ENCODE data around the gene PDE8B.

Gene PDE8B

GRCh38 chr5:77390795-77391194, 180.3 kb downstream of the PDE8B start:
- Histone ChIP-seq H2AFZ (ENCODE audit: low read depth, low read length) (no peak overlapping the region), H3K4me1 (ENCODE audit: low read length) (peaks cover 5% of the 10 kb centered on the region), H3K9ac (ENCODE audit: low read length) (no peak overlapping the region), H3K4me3 (ENCODE audit: low read length) (no peak overlapping the region), H4K20me1 (ENCODE audit: insufficient read depth, low read length) (no peaks in the 10 kb centered on the region), H3K36me3 (replicated peaks; ENCODE audit: low read depth, low read length) (no peaks in the 10 kb centered on the region), H3K4me2 (ENCODE audit: low read length) (no peak overlapping the region), H3K27me3 (ENCODE audit: low read depth, low read length) (no peaks in the 10 kb centered on the region), H3K27ac (ENCODE audit: low read length) (no peak overlapping the region), H3K9me3 (ENCODE audit: insufficient read depth, low read length) (no peaks in the 10 kb centered on the region), H3K79me2 (ENCODE audit: low read length) (no peaks in the 10 kb centered on the region)
- TF ChIP-seq CTCF (IDR thresholded peaks at IDR 0.05; ENCODE audit: low read depth, low read length) (no peak), EZH2phosphoT487 (IDR thresholded peaks at IDR 0.05; ENCODE audit: low read depth) (no peak)

- TF ChIP-seq CTCF (IDR thresholded peaks at IDR 0.05; ENCODE audit: low read depth, low read length) (no peak), EZH2phosphoT487 (IDR thresholded peaks at IDR 0.05; ENCODE audit: low read depth) (no peak)
- Histone ChIP-seq H3K27me3 (ENCODE audit: low read depth, low read length) (no peaks in the 10 kb centered on the region), H3K36me3 (replicated peaks; ENCODE audit: low read depth, low read length) (no peaks in the 10 kb centered on the region), H3K27ac (ENCODE audit: low read length) (no peak overlapping the region), H3K4me3 (ENCODE audit: low read length) (no peak overlapping the region), H3K79me2 (ENCODE audit: low read length) (no peaks in the 10 kb centered on the region), H3K9ac (ENCODE audit: low read length) (no peak overlapping the region), H3K9me3 (ENCODE audit: insufficient read depth, low read length) (no peaks in the 10 kb centered on the region), H3K4me2 (ENCODE audit: low read length) (no peak overlapping the region), H2AFZ (ENCODE audit: low read depth, low read length) (no peak overlapping the region), H3K4me1 (ENCODE audit: low read length) (peaks cover 10% of the 10 kb centered on the region), H4K20me1 (ENCODE audit: insufficient read depth, low read length) (no peaks in the 10 kb centered on the region)
Measured at GRCh38 chr5:77391240-77391765, 180.8 kb downstream of the PDE8B start.

GRCh38 chr5:77394064-77394715, 183.7 kb downstream of the PDE8B start:
- Histone ChIP-seq H3K9ac (ENCODE audit: low read length) (no peak overlapping the region), H3K4me3 (ENCODE audit: low read length) (no peak overlapping the region), H2AFZ (ENCODE audit: low read depth, low read length) (no peak overlapping the region), H3K4me1 (ENCODE audit: low read length) (peaks cover 13% of the 10 kb centered on the region), H4K20me1 (ENCODE audit: insufficient read depth, low read length) (no peaks in the 10 kb centered on the region), H3K27ac (ENCODE audit: low read length) (no peak overlapping the region), H3K9me3 (ENCODE audit: insufficient read depth, low read length) (no peaks in the 10 kb centered on the region), H3K27me3 (ENCODE audit: low read depth, low read length) (no peaks in the 10 kb centered on the region), H3K36me3 (replicated peaks; ENCODE audit: low read depth, low read length) (no peaks in the 10 kb centered on the region), H3K4me2 (ENCODE audit: low read length) (no peak overlapping the region), H3K79me2 (ENCODE audit: low read length) (no peaks in the 10 kb centered on the region)
- no peak for TF ChIP-seq CTCF (IDR thresholded peaks at IDR 0.05; ENCODE audit: low read depth, low read length)
- no peak for TF ChIP-seq EZH2phosphoT487 (IDR thresholded peaks at IDR 0.05; ENCODE audit: low read depth)

GRCh38 chr5:77396017-77396416, 185.5 kb downstream of the PDE8B start:
- H3K36me3 ChIP-seq (replicated peaks; ENCODE audit: low read depth, low read length): no peaks in the 10 kb centered on the region
- no peak for TF ChIP-seq EZH2phosphoT487 (IDR thresholded peaks at IDR 0.05; ENCODE audit: low read depth)
- TF ChIP-seq CTCF (IDR thresholded peaks at IDR 0.05; ENCODE audit: low read depth, low read length): no peak
- no peaks in the 10 kb centered on the region for H3K27me3 ChIP-seq (ENCODE audit: low read depth, low read length)
- H3K79me2 ChIP-seq (ENCODE audit: low read length): no peaks in the 10 kb centered on the region
- H3K4me2 ChIP-seq (ENCODE audit: low read length): peak overlapping the region; percentile 32
- H3K4me3 ChIP-seq (ENCODE audit: low read length): no peak overlapping the region
- no peak overlapping the region for H3K27ac ChIP-seq (ENCODE audit: low read length)
- peaks cover 23% of the 10 kb centered on the region for H3K4me1 ChIP-seq (ENCODE audit: low read length)
- no peaks in the 10 kb centered on the region for H3K9me3 ChIP-seq (ENCODE audit: insufficient read depth, low read length)
- H4K20me1 ChIP-seq (ENCODE audit: insufficient read depth, low read length): no peaks in the 10 kb centered on the region
- no peak overlapping the region for H3K9ac ChIP-seq (ENCODE audit: low read length)
- no peak overlapping the region; the same call in 1 of the 2 replicates for H2AFZ ChIP-seq (ENCODE audit: low read depth, low read length)
